ENCODE data around the gene DPYD. TPM values are rescaled to one million over a fixed set of nuclear protein-coding genes. Genes with fewer than 3 reads are reported as not detected.
A peak's percentile ranks its signal among the peaks of the same experiment; 100 is the strongest.

DPYD gene
- total RNA-seq, 1 donor from 2014 or later: 8.8 TPM

DNA sequence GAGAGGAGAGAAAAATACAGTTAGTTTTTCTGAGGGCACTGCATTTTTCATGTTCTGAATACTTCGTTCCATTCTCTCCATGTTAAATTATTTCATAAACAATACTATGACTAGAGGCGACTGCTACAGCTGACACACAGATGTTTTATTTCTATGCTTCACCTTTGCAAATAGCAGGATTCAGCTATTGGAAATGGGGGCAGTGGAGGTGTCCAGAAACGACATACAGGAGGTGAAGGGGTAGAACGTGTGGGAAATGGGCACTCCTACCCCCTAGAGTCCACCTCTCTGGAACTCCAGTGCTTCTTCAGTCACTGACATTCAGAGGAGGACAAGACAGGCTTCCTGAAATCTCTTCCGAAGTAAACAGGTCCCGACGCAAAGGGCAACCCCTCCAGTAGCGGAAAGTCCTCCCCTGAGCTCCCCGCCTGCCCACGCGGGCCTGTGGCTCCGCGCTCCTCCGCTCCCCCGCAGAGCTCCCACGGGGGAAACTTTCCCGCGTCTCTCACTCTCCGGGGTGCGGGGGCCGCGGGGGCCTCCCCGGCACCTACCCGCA lies 480 bp downstream of the DPYD start:
- H3K4me2 ChIP-seq (ENCODE audit: low read length): peak overlapping the region; percentile 94
- no peaks in the 10 kb centered on the region for H3K27me3 ChIP-seq (ENCODE audit: insufficient read depth, low read length)
- H3K27ac Mint-ChIP-seq (ENCODE audit: unreplicated experiment): peak overlapping the region; percentile 7
- H3K9me3 Mint-ChIP-seq (ENCODE audit: unreplicated experiment): no peaks in the 10 kb centered on the region
- no peaks in the 10 kb centered on the region for H3K27me3 Mint-ChIP-seq (ENCODE audit: low read depth, unreplicated experiment)
- TF ChIP-seq EZH2 (IDR thresholded peaks at IDR 0.05; ENCODE audit: insufficient read depth, low read length): no peak
- TF ChIP-seq, protein P1, sequence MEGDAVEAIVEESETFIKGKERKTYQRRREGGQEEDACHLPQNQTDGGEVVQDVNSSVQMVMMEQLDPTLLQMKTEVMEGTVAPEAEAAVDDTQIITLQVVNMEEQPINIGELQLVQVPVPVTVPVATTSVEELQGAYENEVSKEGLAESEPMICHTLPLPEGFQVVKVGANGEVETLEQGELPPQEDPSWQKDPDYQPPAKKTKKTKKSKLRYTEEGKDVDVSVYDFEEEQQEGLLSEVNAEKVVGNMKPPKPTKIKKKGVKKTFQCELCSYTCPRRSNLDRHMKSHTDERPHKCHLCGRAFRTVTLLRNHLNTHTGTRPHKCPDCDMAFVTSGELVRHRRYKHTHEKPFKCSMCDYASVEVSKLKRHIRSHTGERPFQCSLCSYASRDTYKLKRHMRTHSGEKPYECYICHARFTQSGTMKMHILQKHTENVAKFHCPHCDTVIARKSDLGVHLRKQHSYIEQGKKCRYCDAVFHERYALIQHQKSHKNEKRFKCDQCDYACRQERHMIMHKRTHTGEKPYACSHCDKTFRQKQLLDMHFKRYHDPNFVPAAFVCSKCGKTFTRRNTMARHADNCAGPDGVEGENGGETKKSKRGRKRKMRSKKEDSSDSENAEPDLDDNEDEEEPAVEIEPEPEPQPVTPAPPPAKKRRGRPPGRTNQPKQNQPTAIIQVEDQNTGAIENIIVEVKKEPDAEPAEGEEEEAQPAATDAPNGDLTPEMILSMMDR (IDR thresholded peaks at IDR 0.05; ENCODE audit: insufficient read depth, low read depth, low read length): no peak
- FAIRE-seq (no peak), DNase-seq (ENCODE audit: low read depth) (peak; percentile 22)
- H3K9me3 ChIP-seq (ENCODE audit: insufficient read depth, low read depth, low read length): no peaks in the 10 kb centered on the region
- peak overlapping the region; percentile 93 for H3K4me3 Mint-ChIP-seq (ENCODE audit: unreplicated experiment)
- H3K4me3 ChIP-seq (ENCODE audit: insufficient read depth, low read depth, low read length): peak overlapping the region; percentile 88
- peaks cover 50% of the 10 kb centered on the region for H3K79me2 ChIP-seq (ENCODE audit: insufficient read depth, low read length)
- peaks cover 8% of the 10 kb centered on the region for H3K4me1 ChIP-seq (ENCODE audit: insufficient read depth, low read length)
- H3K4me1 Mint-ChIP-seq (ENCODE audit: low read depth, unreplicated experiment): peaks cover 18% of the 10 kb centered on the region
- peak overlapping the region; percentile 97 for H3K9ac ChIP-seq (ENCODE audit: low read length)
- H4K20me1 ChIP-seq (ENCODE audit: insufficient read depth, low read length): no peaks in the 10 kb centered on the region
- H3K36me3 Mint-ChIP-seq (ENCODE audit: low read depth, unreplicated experiment): no peaks in the 10 kb centered on the region
- H2AFZ ChIP-seq (ENCODE audit: low read depth, low read length): peak overlapping the region; percentile 81
- H3K27ac ChIP-seq (ENCODE audit: low read depth, low read length): peak overlapping the region; percentile 93
- no peaks in the 10 kb centered on the region for H3K36me3 ChIP-seq (ENCODE audit: insufficient read depth, low read length)

DNA sequence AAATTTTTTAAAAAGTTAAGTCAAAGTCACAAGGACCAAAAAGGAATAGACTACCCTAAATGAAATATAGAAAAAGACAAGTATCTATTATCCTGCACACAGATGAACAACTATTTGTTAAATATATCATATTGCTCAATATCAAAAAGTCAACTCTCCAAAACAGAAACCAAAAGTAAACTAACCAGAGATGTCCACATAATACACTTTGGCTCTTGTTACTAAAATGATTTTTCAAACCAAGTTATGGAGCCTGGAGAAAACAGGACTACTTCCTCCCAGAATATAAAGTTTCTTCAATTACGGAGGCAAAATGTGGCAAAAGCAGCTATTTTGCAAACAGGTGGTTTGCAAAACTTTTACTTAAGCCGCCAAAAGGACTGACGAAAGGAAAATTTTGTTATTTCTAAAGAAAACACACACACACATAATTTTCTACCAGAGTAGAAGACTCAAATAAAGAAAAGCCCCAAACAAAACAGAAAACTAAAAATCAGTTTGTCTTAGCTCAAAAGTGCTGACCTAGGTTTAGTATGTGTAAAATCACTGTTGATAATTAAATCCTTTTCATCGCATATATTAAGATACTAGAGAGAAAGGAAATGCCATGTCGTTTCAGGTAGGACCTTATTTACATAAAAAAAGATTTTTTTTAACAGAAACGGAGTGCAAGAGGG lies 1.1 kb downstream of the DPYD start:
- Histone ChIP-seq H2AFZ (ENCODE audit: low read depth, low read length) (no peak overlapping the region), H3K9ac (ENCODE audit: low read length) (peak overlapping the region; percentile 97), H4K20me1 (ENCODE audit: insufficient read depth, low read length) (no peaks in the 10 kb centered on the region), H3K4me3 (ENCODE audit: insufficient read depth, low read depth, low read length) (peak overlapping the region; percentile 88), H3K27ac (ENCODE audit: low read depth, low read length) (peak overlapping the region; percentile 93), H3K9me3 (ENCODE audit: insufficient read depth, low read depth, low read length) (no peaks in the 10 kb centered on the region), H3K4me1 (ENCODE audit: insufficient read depth, low read length) (peaks cover 8% of the 10 kb centered on the region), H3K36me3 (ENCODE audit: insufficient read depth, low read length) (no peaks in the 10 kb centered on the region), H3K79me2 (ENCODE audit: insufficient read depth, low read length) (peaks cover 57% of the 10 kb centered on the region), H3K27me3 (ENCODE audit: insufficient read depth, low read length) (no peaks in the 10 kb centered on the region), H3K4me2 (ENCODE audit: low read length) (peak overlapping the region; percentile 94)
- Mint-ChIP-seq H3K27ac (ENCODE audit: unreplicated experiment) (no peak overlapping the region), H3K36me3 (ENCODE audit: low read depth, unreplicated experiment) (no peaks in the 10 kb centered on the region), H3K9me3 (ENCODE audit: unreplicated experiment) (no peaks in the 10 kb centered on the region), H3K27me3 (ENCODE audit: low read depth, unreplicated experiment) (no peaks in the 10 kb centered on the region), H3K4me1 (ENCODE audit: low read depth, unreplicated experiment) (peaks cover 12% of the 10 kb centered on the region), H3K4me3 (ENCODE audit: unreplicated experiment) (peak overlapping the region; percentile 93)
- DNase-seq (ENCODE audit: low read depth) (peak; percentile 15), FAIRE-seq (no peak)
- no peak for TF ChIP-seq EZH2 (IDR thresholded peaks at IDR 0.05; ENCODE audit: insufficient read depth, low read length)
- TF ChIP-seq, protein P1 (IDR thresholded peaks at IDR 0.05; ENCODE audit: insufficient read depth, low read depth, low read length): no peak

DNA sequence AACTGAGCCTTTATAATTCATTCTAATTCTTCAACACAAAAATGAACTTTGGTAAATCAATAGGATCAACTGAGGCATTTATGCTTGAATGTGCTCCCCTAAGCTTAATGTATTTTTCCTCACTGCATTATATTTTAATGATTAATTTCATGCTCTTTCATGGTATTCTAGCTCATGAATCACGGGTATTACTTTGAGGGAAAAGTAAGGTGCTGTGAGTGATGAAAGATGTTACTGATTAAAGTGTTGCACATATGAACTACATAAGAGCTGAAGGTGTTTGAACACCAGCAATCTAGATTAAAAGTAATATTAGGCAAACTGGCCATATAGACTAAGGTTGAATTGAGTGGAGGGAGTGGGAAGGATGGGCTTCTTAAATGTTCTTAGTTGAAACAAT lies 1.9 kb downstream of the DPYD start:
- Histone ChIP-seq H3K9me3 (ENCODE audit: insufficient read depth, low read depth, low read length) (no peaks in the 10 kb centered on the region), H3K4me2 (ENCODE audit: low read length) (peak overlapping the region; percentile 94)

More for the DNA sequence above, 1.9 kb downstream of the DPYD start:
- peak overlapping the region; percentile 97 for H3K9ac ChIP-seq (ENCODE audit: low read length)
- Mint-ChIP-seq H3K4me1 (ENCODE audit: low read depth, unreplicated experiment) (peaks cover 11% of the 10 kb centered on the region), H3K27ac (ENCODE audit: unreplicated experiment) (no peak overlapping the region), H3K27me3 (ENCODE audit: low read depth, unreplicated experiment) (no peaks in the 10 kb centered on the region), H3K4me3 (ENCODE audit: unreplicated experiment) (peak overlapping the region; percentile 93), H3K9me3 (ENCODE audit: unreplicated experiment) (no peaks in the 10 kb centered on the region), H3K36me3 (ENCODE audit: low read depth, unreplicated experiment) (no peaks in the 10 kb centered on the region)
- peak overlapping the region; percentile 88 for H3K4me3 ChIP-seq (ENCODE audit: insufficient read depth, low read depth, low read length)
- peaks cover 63% of the 10 kb centered on the region for H3K79me2 ChIP-seq (ENCODE audit: insufficient read depth, low read length)
- no peak for DNase-seq (ENCODE audit: low read depth)
- H2AFZ ChIP-seq (ENCODE audit: low read depth, low read length): no peak overlapping the region
- no peaks in the 10 kb centered on the region for H3K27me3 ChIP-seq (ENCODE audit: insufficient read depth, low read length)
- no peak for FAIRE-seq
- H3K36me3 ChIP-seq (ENCODE audit: insufficient read depth, low read length): no peaks in the 10 kb centered on the region
- no peaks in the 10 kb centered on the region for H4K20me1 ChIP-seq (ENCODE audit: insufficient read depth, low read length)
- TF ChIP-seq EZH2 (IDR thresholded peaks at IDR 0.05; ENCODE audit: insufficient read depth, low read length): no peak
- TF ChIP-seq, protein P1 (IDR thresholded peaks at IDR 0.05; ENCODE audit: insufficient read depth, low read depth, low read length): no peak
- peaks cover 8% of the 10 kb centered on the region for H3K4me1 ChIP-seq (ENCODE audit: insufficient read depth, low read length)
- H3K27ac ChIP-seq (ENCODE audit: low read depth, low read length): no peak overlapping the region

Measured in astrocyte (in vitro differentiated cells and primary cell).